K562 (cell line): Measurements from ENCODE around the gene ATG10. TPM values are rescaled to one million over a fixed set of nuclear protein-coding genes. Genes with fewer than 3 reads are reported as not detected.
A peak's percentile ranks its signal among the peaks of the same experiment; 100 is the strongest.

ENCODE experiments used
- CBFB ChIP-seq: sonication (generic); formaldehyde crosslinking; IDR thresholded peaks from 2 replicates; pipeline ENCODE4 v1.4.0; 2020; ENCODE audit warnings: mild to moderate bottlenecking, missing genetic modification reagents
- CBX8 ChIP-seq: fragments of 200-600 bp; sonication (generic); IDR thresholded peaks from 2 replicates; pipeline ENCODE4 v1.6.1; 2012; ENCODE audit warnings: borderline replicate concordance, mixed run types, low read depth, mild to moderate bottlenecking, moderate library complexity, mixed read lengths, low read length, control low read depth, inconsistent platforms; ENCODE audit not compliant: poor library complexity, severe bottlenecking; ENCODE audit errors: extremely low read depth
- FOSL1 ChIP-seq: fragments of 200-800 bp; sonication (Bioruptor generic); conservative IDR thresholded peaks from 2 replicates; pipeline ENCODE4 v1.6.1; 2016; ENCODE audit warnings: missing genetic modification characterization, missing compliant biosample characterization
- NR2C2 ChIP-seq, 2 experiments: fragments of 200-800 bp in 1 of 2; sonication (Bioruptor generic) in 1 of 2; sonication (generic) in 1 of 2; formaldehyde crosslinking in 1 of 2; IDR thresholded peaks; 2 replicates each; pipeline versions ENCODE4 v1.6.1 to v1.8.0; 2016 to 2022; ENCODE audit warnings: mild to moderate bottlenecking in 1 of 2, missing compliant biosample characterization in 1 of 2, missing genetic modification characterization in 1 of 2, missing genetic modification reagents in 1 of 2
- RBM14 ChIP-seq: fragments of 200-400 bp; formaldehyde crosslinking; IDR thresholded peaks from 2 replicates; pipeline ENCODE4 v1.6.1; 2018; ENCODE audit warnings: low read depth, mild to moderate bottlenecking, low read length, moderate library complexity, borderline replicate concordance; ENCODE audit not compliant: insufficient read depth
- RERE ChIP-seq: sonication (generic); formaldehyde crosslinking; IDR thresholded peaks from 2 replicates; pipeline ENCODE4 v1.8.0; 2023; ENCODE audit warnings: missing genetic modification reagents, mild to moderate bottlenecking, borderline replicate concordance
- RNF2 ChIP-seq: sonication (generic); IDR thresholded peaks from 2 replicates; pipeline ENCODE4 v1.6.1; 2016
- SIN3B ChIP-seq: fragments of 450-650 bp; IDR thresholded peaks from 2 replicates; pipeline ENCODE4 v1.6.1; 2017; ENCODE audit warnings: low read depth, mild to moderate bottlenecking, moderate library complexity
- SMAD4 ChIP-seq: fragments of 250-450 bp; sonication (Bioruptor Pico); conservative IDR thresholded peaks from 2 replicates; pipeline ENCODE4 v1.8.0; 2021; ENCODE audit warnings: inconsistent platforms, mild to moderate bottlenecking, moderate library complexity
- SRF ChIP-seq, 2 experiments: fragments of 250-450, 450-650 bp in 1 of 2; sonication (Bioruptor Pico) in 1 of 2; sonication (generic) in 1 of 2; formaldehyde crosslinking; IDR thresholded peaks; 2 replicates each; pipeline versions ENCODE4 v1.5.0 to v1.5.1; 2020 to 2022; ENCODE audit warnings: mild to moderate bottlenecking in 1 of 2, missing genetic modification reagents in 1 of 2
- ZNF23 ChIP-seq: fragments of 250-450 bp; sonication (Bioruptor Pico); IDR thresholded peaks from 2 replicates; pipeline ENCODE4 v1.4.0; 2020; ENCODE audit warnings: mild to moderate bottlenecking
- ZNF316 ChIP-seq: fragments of 450-650 bp; IDR thresholded peaks from 2 replicates; pipeline ENCODE4 v1.6.1; 2016
- ZNF436 ChIP-seq: fragments of 250-450, 450-650 bp; sonication (Bioruptor Pico); formaldehyde crosslinking; IDR thresholded peaks from 2 replicates; pipeline ENCODE4 v1.7.0; 2020; ENCODE audit warnings: mild to moderate bottlenecking
- polyA plus RNA-seq, 8 experiments: library from polyadenylated mRNA; depleted of rRNA in 4 of 8; stranded (reverse) in 5 of 8; unstranded in 3 of 8; fragments of >200 nt; fragmentation: Nextera tagmentation in 2 of 8; fragmentation: Illumina TruSeq in 1 of 8; extraction: Ambion mirVana in 2 of 8; extraction: Trizol in 1 of 8; gene quantifications; 2 replicates each; pipeline versions ENCODE4 v1.2.1 to v1.2.3, GENCODE V29; 2011 to 2014; ENCODE audit warnings: inconsistent platforms in 1 of 8, missing spikeins in 1 of 8
- total RNA-seq, 7 experiments: library from RNA; depleted of rRNA in 6 of 7; stranded (reverse); fragments of >200 nt in 6 of 7; fragmentation: Illumina TruSeq in 2 of 7; extraction: Trizol in 2 of 7; gene quantifications; 2 replicates each; pipeline versions ENCODE4 v1.2.1 to v1.2.3, GENCODE V29; 2011 to 2021; ENCODE audit warnings: low replicate concordance in 1 of 7
- TF ChIP-seq, protein P1 (sequence below): fragments of 250-450 bp; sonication (Bioruptor Pico); IDR thresholded peaks from 2 replicates; pipeline ENCODE4 v1.5.0; 2020; ENCODE audit warnings: mild to moderate bottlenecking
- TF ChIP-seq, protein P2 (sequence below), 2 experiments: fragments of 450-650 bp; conservative IDR thresholded peaks; 2 replicates each; pipeline ENCODE4 v1.6.1; 2017; ENCODE audit warnings: mild to moderate bottlenecking in 2 of 2, moderate library complexity in 2 of 2
- TF ChIP-seq, protein P3 (sequence below): sonication (generic); formaldehyde crosslinking; IDR thresholded peaks from 2 replicates; pipeline ENCODE4 v1.8.0; 2022; ENCODE audit warnings: mild to moderate bottlenecking, missing genetic modification reagents

Gene ATG10
- total and polyA plus RNA-seq, 9 of the 15 experiments (the other 6 are each of a cell fraction or from before 2014, with no cell fraction given), result 7.0 to 18.8 (median 14.6) TPM

GRCh38 chr5:82277987-82278710 is 306.3 kb downstream of the ATG10 start, which contains the start of gene RPS23 (continued):
- no peak for TF ChIP-seq RERE (CRISPR knock-in tag)
- TF ChIP-seq, protein P1, sequence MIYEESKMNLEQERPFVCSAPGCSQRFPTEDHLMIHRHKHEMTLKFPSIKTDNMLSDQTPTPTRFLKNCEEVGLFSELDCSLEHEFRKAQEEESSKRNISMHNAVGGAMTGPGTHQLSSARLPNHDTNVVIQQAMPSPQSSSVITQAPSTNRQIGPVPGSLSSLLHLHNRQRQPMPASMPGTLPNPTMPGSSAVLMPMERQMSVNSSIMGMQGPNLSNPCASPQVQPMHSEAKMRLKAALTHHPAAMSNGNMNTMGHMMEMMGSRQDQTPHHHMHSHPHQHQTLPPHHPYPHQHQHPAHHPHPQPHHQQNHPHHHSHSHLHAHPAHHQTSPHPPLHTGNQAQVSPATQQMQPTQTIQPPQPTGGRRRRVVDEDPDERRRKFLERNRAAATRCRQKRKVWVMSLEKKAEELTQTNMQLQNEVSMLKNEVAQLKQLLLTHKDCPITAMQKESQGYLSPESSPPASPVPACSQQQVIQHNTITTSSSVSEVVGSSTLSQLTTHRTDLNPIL, result no peak
- TF ChIP-seq FOSL1 (tag), result no peak
- TF ChIP-seq RBM14, result no peak
- peak; percentile 36; the same call in 1 of the 2 replicates for TF ChIP-seq RNF2
- no peak for TF ChIP-seq CBFB (CRISPR knock-in tag)
- TF ChIP-seq, protein P2, sequence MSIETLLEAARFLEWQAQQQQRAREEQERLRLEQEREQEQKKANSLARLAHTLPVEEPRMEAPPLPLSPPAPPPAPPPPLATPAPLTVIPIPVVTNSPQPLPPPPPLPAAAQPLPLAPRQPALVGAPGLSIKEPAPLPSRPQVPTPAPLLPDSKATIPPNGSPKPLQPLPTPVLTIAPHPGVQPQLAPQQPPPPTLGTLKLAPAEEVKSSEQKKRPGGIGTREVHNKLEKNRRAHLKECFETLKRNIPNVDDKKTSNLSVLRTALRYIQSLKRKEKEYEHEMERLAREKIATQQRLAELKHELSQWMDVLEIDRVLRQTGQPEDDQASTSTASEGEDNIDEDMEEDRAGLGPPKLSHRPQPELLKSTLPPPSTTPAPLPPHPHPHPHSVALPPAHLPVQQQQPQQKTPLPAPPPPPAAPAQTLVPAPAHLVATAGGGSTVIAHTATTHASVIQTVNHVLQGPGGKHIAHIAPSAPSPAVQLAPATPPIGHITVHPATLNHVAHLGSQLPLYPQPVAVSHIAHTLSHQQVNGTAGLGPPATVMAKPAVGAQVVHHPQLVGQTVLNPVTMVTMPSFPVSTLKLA (conservative IDR thresholded peaks at IDR 0.05), result peak; percentile 87 to 89
- TF ChIP-seq, protein P3, sequence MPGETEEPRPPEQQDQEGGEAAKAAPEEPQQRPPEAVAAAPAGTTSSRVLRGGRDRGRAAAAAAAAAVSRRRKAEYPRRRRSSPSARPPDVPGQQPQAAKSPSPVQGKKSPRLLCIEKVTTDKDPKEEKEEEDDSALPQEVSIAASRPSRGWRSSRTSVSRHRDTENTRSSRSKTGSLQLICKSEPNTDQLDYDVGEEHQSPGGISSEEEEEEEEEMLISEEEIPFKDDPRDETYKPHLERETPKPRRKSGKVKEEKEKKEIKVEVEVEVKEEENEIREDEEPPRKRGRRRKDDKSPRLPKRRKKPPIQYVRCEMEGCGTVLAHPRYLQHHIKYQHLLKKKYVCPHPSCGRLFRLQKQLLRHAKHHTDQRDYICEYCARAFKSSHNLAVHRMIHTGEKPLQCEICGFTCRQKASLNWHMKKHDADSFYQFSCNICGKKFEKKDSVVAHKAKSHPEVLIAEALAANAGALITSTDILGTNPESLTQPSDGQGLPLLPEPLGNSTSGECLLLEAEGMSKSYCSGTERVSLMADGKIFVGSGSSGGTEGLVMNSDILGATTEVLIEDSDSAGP (CRISPR knock-in tag), result no peak
- TF ChIP-seq ZNF436 (CRISPR knock-in tag), result no peak
- TF ChIP-seq NR2C2 (CRISPR knock-in tag; IDR thresholded peaks at IDR 0.05), result 0 out of 2 replicates have a peak, but pooled peaks have one; percentile 29
- no peak for TF ChIP-seq NR2C2 (tag; IDR thresholded peaks at IDR 0.05)
- no peak for TF ChIP-seq CBX8
- no peak for TF ChIP-seq ZNF23 (CRISPR knock-in tag)
- TF ChIP-seq SRF (CRISPR knock-in tag; IDR thresholded peaks at IDR 0.05), result no peak
- TF ChIP-seq SIN3B, result 0 out of 2 replicates have a peak, but pooled peaks have one; percentile 40
- TF ChIP-seq ZNF316, result no peak
- no peak; the same call in 1 of the 2 replicates for TF ChIP-seq SMAD4 (CRISPR knock-in tag)
